ENCODE measurements around the gene ANAPC2.

Gene ANAPC2

GRCh38 chr9:137230705-137231371 is 42.5 kb upstream of the ANAPC2 start, which contains the start of gene SLC34A3:
Gene SLC34A3 (plus strand): TSS chr9:137230901. CDS start chr9:137231703, 802 bp downstream.
- Mint-ChIP-seq H3K4me1 (peaks cover 8% of the 10 kb centered on the region), H3K27ac (no peak within 1 kb of the TSS), H3K4me3 (no peak within 1 kb of the TSS), H3K36me3 (no peaks in the 10 kb centered on the region), H3K9me3 (no peaks in the 10 kb centered on the region), H3K27me3 (peaks cover 38% of the 10 kb centered on the region)
- no peak for DNase-seq
- CTCF ChIA-PET, result interaction anchor here (0.6 kb wide), 1 partner anchor 40 kb away, joined by 3 read pairs; no protein-coding TSS in a partner anchor

- Mint-ChIP-seq H3K4me3 (no peak overlapping the region), H3K27ac (no peak overlapping the region), H3K9me3 (no peaks in the 10 kb centered on the region), H3K27me3 (peaks cover 34% of the 10 kb centered on the region), H3K4me1 (peaks cover 12% of the 10 kb centered on the region), H3K36me3 (no peaks in the 10 kb centered on the region)
- CTCF ChIA-PET, result interaction anchor here (0.6 to 0.8 kb wide), 3 partner anchors 39 to 169 kb away, joined by 3 read pairs; no protein-coding TSS in a partner anchor
- DNase-seq, result no peak
Observed at GRCh38 chr9:137229903-137230704, 41.7 kb upstream of the ANAPC2 start.

GRCh38 chr9:137228968-137229896 is 40.9 kb upstream of the ANAPC2 start:
- H3K4me3 Mint-ChIP-seq, result no peak overlapping the region
- no peak overlapping the region for H3K27ac Mint-ChIP-seq
- H3K9me3 Mint-ChIP-seq, result no peaks in the 10 kb centered on the region
- CTCF ChIA-PET, result interaction anchor here (0.6 to 0.8 kb wide), 2 partner anchors 100 to 168 kb away, joined by 3 read pairs; no protein-coding TSS in a partner anchor
- no peaks in the 10 kb centered on the region for H3K36me3 Mint-ChIP-seq
- peaks cover 28% of the 10 kb centered on the region for H3K27me3 Mint-ChIP-seq
- H3K4me1 Mint-ChIP-seq, result peaks cover 16% of the 10 kb centered on the region
- DNase-seq, result no peak

- no peaks in the 10 kb centered on the region for H3K36me3 Mint-ChIP-seq
- H3K27ac Mint-ChIP-seq, result no peak overlapping the region
- H3K27me3 Mint-ChIP-seq, result peaks cover 28% of the 10 kb centered on the region
- H3K4me1 Mint-ChIP-seq, result peaks cover 20% of the 10 kb centered on the region
- no peak for DNase-seq
- H3K9me3 Mint-ChIP-seq, result no peaks in the 10 kb centered on the region
- CTCF ChIA-PET, result interaction anchor here (2.2 to 6.1 kb wide), 3 partner anchors 8 to 133 kb away, joined by 10 to 45 read pairs (median 21); partner anchors contain the start of genes ANAPC2 and SSNA1
- H3K4me3 Mint-ChIP-seq, result no peak overlapping the region
Observed at GRCh38 chr9:137228506-137228967, 40.2 kb upstream of the ANAPC2 start.

- no peaks in the 10 kb centered on the region for H3K36me3 Mint-ChIP-seq
- CTCF ChIA-PET, result interaction anchor here (1.1 to 6.1 kb wide), 9 partner anchors 9 to 181 kb away, joined by 4 to 45 read pairs (median 10); partner anchors contain the start of genes ANAPC2, NPDC1, SSNA1 and TUBB4B
- H3K4me3 Mint-ChIP-seq, result no peak overlapping the region
- H3K4me1 Mint-ChIP-seq, result peaks cover 23% of the 10 kb centered on the region
- no peaks in the 10 kb centered on the region for H3K9me3 Mint-ChIP-seq
- DNase-seq, result no peak
- no peak overlapping the region for H3K27ac Mint-ChIP-seq
- H3K27me3 Mint-ChIP-seq, result peaks cover 28% of the 10 kb centered on the region
Observed at GRCh38 chr9:137227853-137228505, 39.6 kb upstream of the ANAPC2 start.

- Mint-ChIP-seq H3K27me3 (peaks cover 27% of the 10 kb centered on the region), H3K4me1 (peaks cover 25% of the 10 kb centered on the region), H3K4me3 (no peak within 1 kb of the TSS), H3K9me3 (no peaks in the 10 kb centered on the region), H3K27ac (peak within 1 kb of the TSS; percentile 45), H3K36me3 (no peaks in the 10 kb centered on the region)
- CTCF ChIA-PET, result interaction anchor here (1.0 to 6.1 kb wide), 14 partner anchors 10 to 181 kb away, joined by 3 to 45 read pairs (median 6); partner anchors contain the start of genes ANAPC2, NPDC1, SSNA1 and TPRN
- DNase-seq, result peak; percentile 90
Observed at GRCh38 chr9:137227054-137227852, 38.9 kb upstream of the ANAPC2 start, which contains the start of gene RNF224. Gene RNF224 (plus strand): TSS chr9:137227502. CDS start chr9:137228336, 834 bp downstream.

GRCh38 chr9:137226338-137227053 is 38.1 kb upstream of the ANAPC2 start:
- Mint-ChIP-seq H3K27me3 (peaks cover 20% of the 10 kb centered on the region), H3K9me3 (no peaks in the 10 kb centered on the region), H3K4me1 (peaks cover 25% of the 10 kb centered on the region)

GRCh38 chr9:137225699-137226331 is 37.5 kb upstream of the ANAPC2 start:
- Mint-ChIP-seq H3K9me3 (no peaks in the 10 kb centered on the region), H3K27me3 (peaks cover 20% of the 10 kb centered on the region), H3K36me3 (no peaks in the 10 kb centered on the region), H3K4me1 (peaks cover 25% of the 10 kb centered on the region), H3K27ac (no peak overlapping the region), H3K4me3 (peak overlapping the region; percentile 7)
- CTCF ChIA-PET, result interaction anchor here (0.7 to 6.1 kb wide), 16 partner anchors 11 to 197 kb away, joined by 3 to 45 read pairs (median 4); partner anchors contain the start of genes ANAPC2, SSNA1, TPRN and TUBB4B
- no peak for DNase-seq

More at GRCh38 chr9:137226338-137227053, 38.1 kb upstream of the ANAPC2 start:
- Mint-ChIP-seq H3K36me3 (no peaks in the 10 kb centered on the region), H3K4me3 (no peak overlapping the region), H3K27ac (peak overlapping the region; percentile 45)
- DNase-seq, result no peak
- CTCF ChIA-PET, result interaction anchor here (0.9 to 6.1 kb wide), 16 partner anchors 10 to 180 kb away, joined by 3 to 45 read pairs (median 4); partner anchors contain the start of genes ANAPC2, NPDC1, SSNA1 and TPRN

GRCh38 chr9:137224830-137225694 is 36.7 kb upstream of the ANAPC2 start, which contains the start of gene CYSRT1:
Gene CYSRT1 (plus strand): TSS chr9:137225174. CDS start chr9:137225622, 448 bp downstream.
- Mint-ChIP-seq H3K27ac (peak within 1 kb of the TSS; percentile 84), H3K36me3 (no peaks in the 10 kb centered on the region)
- DNase-seq, result peak; percentile 53

More at GRCh38 chr9:137224830-137225694, 36.7 kb upstream of the ANAPC2 start, which contains the start of gene CYSRT1:
- CTCF ChIA-PET, result interaction anchor here (0.7 to 6.1 kb wide), 10 partner anchors 12 to 196 kb away, joined by 3 to 45 read pairs (median 4); partner anchors contain the start of genes ANAPC2 and SSNA1
- Mint-ChIP-seq H3K4me3 (peak within 1 kb of the TSS; percentile 81), H3K4me1 (peaks cover 25% of the 10 kb centered on the region), H3K9me3 (no peaks in the 10 kb centered on the region), H3K27me3 (peaks cover 16% of the 10 kb centered on the region)
